NCI-H1417 treated with DMSO at 0.1 percent for 48 hours (cell line): Measurements from ENCODE around the gene CAMKMT.
A peak's percentile ranks its signal among the peaks of the same experiment; 100 is the strongest.

ENCODE experiments used
- DNase-seq: peaks from one replicate; lab custom pipeline; 2025; lab: John Stamatoyannopoulos, UW

CAMKMT gene

GRCh38 chr2:44772131-44772530 is 410.4 kb downstream of the CAMKMT start:
- peak; percentile 87 for DNase-seq

GRCh38 chr2:44772669-44773378 is 411.1 kb downstream of the CAMKMT start:
- peak; percentile 94 for DNase-seq

- DNase-seq, result no peak
Measured at GRCh38 chr2:44774826-44775492, 413.2 kb downstream of the CAMKMT start.

DNA sequence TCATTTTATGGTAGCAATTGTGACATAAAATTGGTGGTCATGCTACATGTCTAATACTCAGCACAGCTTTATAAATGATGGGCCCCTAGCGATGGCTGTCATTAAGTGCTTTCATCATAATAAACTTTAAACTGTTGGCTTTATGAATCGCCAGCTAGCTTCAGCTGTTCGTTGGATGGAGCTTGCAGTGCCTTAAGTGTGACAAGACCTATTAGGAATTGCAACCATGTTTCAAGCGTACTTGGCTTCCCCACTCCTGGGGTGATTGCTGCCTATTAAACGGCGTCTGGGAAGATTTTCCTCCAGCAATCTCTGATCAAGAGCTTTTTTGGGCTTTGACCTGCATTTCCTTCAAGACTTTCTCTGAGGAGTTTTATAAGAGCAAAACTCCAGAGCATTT is 415.3 kb downstream of the CAMKMT start:
- DNase-seq, result no peak

DNA sequence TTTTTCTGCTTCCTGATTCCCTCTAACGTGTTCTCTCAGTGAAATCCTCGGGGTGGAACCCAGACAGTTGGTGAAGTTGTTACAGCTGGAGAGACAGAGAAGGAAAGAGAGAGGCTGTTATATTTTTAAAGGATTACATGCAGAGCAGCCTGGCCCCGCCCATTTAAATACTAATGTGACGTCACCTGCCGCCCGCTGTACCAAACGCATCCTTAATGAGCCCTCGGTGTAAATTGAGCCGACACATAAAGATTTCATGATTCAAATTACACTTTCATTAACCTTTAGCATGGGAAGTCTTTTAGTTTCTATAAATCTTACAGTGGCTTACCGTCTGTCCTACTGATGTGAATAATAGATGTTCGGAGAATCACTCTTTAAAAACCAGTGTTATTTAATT is 415.8 kb downstream of the CAMKMT start:
- peak; percentile 92 for DNase-seq

DNA sequence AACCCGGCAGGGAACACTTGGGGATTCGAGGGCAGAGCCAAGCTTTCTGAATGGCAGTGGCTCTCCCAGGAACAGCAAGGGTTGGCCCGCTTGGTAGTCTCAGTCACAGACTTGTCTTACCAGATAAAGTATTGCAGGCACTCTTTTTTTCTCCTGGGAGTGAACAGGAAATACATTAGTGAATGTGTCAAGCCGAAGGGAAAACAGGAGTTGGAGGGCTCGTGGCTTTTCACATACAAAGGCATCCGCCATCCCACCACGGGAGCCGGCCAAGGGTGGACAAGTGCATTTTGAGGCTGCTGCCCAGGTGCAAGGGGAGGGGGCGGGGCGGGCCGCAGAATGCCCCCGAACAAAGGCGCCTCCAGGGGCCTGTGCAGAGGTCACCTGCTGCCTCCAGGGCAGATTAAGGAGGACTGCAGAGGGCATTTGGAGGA is 416.5 kb downstream of the CAMKMT start:
- DNase-seq, result no peak

DNA sequence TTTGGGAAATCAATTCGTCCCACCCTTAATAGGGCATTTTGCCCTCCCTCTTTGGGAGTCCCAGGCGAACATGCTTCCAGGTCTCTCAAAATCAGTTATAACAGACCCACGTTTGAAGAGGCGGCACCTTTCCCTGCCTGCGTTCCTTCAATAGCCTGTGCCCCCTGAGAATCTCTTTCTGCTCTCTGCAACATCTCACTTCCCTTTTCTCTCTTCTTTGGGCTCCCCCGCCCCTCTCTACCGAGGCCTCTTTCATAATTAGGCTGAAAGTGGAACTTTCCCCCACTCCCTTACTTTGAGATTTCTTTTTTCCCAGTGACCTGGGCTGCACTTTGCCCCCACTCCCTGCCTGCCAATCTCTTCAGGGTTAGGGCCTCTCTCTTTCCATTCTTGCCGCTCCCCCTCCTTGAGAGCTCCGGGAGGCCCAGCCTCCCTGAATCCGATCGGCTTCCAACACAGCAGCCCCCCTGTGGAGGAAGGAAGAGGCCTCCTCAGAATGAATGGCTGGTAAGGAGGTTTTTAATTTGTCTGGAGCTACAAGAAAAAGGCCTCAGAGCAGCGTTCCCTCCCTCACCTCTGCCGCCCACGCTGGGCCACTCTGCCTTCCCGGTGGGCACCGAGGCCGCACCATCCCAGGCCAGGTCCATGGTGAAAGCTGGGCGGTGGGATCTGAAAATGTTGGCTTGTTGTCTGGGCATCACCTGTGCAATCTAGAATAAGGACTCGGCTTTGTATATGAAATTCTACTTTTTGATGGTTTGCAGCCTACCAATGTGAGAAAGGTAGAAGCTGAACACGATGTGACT is 417.1 kb downstream of the CAMKMT start:
- DNase-seq, result no peak

DNA sequence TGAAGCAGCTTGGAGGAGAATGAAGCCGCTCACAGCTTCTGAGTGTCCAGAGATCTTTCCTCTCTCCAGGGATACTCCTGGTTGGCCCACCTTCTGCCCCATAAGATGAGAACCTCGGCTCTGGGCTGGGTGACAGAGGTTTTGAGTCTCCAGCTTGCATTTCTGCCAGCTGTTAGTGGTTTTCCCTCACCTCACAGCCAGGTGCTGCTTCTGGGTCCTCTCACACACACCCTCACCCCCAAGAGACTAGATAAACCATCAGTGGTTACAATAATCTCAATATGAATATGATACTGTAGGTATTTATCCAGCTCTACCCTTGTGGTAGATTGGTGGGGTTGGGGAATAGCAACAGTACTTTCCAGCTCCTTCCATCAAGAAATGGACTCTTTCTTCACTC is 418.0 kb downstream of the CAMKMT start:
- DNase-seq, result no peak

- DNase-seq, result no peak
Measured at GRCh38 chr2:44780406-44780805, 418.7 kb downstream of the CAMKMT start.

GRCh38 chr2:44785433-44785832 is 423.7 kb downstream of the CAMKMT start:
- DNase-seq, result no peak

GRCh38 chr2:44786045-44786816 is 424.5 kb downstream of the CAMKMT start:
- DNase-seq, result no peak

DNA sequence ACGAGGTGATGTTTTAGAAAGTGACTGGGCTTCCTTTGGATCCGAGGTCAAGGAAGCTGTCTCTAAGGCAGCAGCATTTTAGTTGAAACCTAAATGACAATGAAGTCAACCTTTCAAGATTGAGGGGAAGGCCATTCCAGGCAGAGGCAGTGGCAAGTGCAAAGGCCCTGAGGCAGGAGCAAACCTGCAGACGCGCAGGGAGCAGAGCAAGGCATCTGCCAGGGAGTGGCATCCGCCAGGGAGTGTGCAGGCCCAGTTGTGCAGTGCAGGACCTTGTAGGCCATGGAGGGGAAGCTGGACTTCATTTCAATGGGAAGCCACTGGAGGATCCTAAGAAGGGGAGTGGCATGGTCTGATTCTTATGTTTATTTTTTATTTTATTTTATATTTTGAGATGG is 425.1 kb downstream of the CAMKMT start:
- DNase-seq, result no peak

GRCh38 chr2:44787663-44788062 is 425.9 kb downstream of the CAMKMT start:
- no peak for DNase-seq

DNA sequence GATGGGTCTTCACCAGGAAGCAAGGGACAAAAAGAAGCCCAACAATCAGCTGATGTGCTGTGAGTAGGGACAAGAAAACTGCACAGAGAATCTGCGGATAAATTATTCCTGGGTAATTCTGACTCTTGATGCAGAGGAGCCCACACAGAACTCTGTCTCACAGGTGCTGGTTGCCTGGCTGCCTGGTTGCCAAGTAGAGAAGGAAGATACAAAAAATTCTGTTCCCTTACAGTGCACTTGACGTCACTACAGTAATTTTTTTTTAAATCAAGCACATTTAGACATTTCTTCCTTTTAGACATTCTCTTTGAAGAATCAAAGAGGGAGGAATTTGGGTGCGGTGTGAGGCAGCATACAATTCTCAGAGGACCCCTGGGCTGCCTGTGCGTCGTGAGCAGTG is 427.7 kb downstream of the CAMKMT start:
- no peak for DNase-seq

GRCh38 chr2:44789971-44790721 is 428.4 kb downstream of the CAMKMT start:
- DNase-seq, result no peak

DNA sequence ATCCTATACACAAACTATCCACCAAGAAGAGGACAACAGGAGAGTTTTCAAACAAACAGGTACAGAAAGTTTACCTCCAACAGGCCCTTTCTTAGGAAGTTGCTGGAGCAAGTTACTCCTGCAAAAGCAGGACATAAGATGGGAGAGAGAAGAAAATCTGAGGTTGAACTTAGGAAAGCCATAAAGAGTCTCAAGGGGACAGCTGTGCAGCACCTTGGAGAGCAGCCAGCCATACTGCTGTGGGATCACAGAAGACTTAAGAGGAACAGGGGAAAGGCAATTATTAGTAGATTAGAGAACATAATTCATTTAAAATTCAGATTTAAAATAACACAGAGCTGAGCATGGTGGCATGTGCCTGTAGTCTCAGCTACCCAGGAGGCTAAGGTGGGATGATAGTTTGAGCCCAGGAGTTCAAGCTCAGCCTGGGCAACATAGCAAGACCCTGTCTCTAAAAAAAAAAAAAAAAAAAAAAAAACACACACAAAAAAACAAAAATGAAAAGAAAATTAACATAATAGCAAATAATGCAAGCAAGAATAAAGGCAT is 431.6 kb downstream of the CAMKMT start:
- no peak for DNase-seq

GRCh38 chr2:44796771-44797170 is 435.0 kb downstream of the CAMKMT start:
- DNase-seq, result no peak

DNA sequence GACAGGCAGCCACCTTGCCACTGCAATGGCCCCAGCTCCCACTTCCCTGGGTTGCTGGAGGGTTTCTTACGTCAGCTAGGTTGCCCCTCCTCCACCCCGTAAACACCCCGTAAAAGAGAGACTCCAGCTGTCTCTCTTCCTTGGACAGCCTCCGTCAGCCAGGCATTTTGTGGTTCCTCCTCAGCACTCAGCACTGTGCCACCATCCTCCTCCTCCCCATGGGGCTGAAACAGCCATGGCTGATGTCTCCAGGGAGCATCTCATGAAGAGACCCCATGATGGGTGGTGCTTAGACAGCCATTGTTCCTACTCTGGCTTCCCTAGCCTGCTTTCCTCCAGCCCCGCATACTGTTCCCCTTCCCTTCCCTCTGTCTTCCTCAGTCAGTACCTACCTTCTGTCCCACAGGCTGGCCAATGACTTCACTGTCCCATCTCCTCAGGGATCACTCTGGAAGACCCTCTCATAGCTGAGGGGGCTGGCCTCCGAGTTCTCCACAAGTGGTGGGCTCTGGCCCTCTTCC is 436.5 kb downstream of the CAMKMT start:
- no peak for DNase-seq

DNA sequence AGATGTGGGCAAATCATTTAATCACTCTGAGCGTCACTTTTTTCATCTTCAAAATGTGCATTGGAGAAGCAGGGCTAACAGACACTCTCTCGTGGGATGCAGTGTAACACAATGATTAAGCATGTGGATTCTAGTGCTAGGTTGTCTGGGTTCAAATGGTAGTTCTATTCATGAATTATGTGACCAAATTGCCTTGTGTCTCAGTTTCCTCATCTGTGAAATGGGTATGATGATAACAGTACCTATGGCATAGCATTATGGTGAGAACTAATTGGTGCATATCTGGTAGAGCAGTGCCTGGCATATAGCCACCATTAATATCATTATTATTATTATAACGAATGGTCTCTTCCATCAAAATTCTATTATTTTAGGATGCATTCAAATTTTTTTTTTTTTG is 437.4 kb downstream of the CAMKMT start:
- DNase-seq, result no peak

DNA sequence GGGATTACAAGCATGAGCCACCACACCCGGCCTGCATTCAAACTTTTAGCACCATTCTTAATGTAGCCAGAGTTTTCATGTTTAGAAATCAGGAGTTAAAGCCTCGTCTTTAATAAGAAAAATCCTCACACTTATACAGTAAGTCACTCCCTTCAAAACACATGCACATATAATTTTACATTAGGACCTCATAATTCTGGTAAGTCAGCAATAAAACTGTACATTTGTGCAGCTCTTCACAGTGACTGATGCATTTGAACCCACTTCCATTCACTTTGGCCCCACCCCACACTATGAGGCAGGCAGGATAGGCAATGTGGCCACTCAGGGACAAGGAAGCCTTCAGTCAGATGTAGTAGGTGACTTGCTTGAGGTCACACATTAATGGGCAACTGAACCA is 438.0 kb downstream of the CAMKMT start:
- no peak for DNase-seq

- DNase-seq, result no peak
Measured at GRCh38 chr2:44801289-44801840, 439.6 kb downstream of the CAMKMT start.
